GM21737 (cell line): ENCODE results near the gene FYB1.

Experiments used
- ATAC-seq: cut with Tn5 transposase; IDR thresholded peaks from one replicate; pipeline ENCODE4 v1.9.1; 2021; ENCODE audit warnings: mild to moderate bottlenecking, moderate library complexity; ENCODE audit not compliant: unreplicated experiment

FYB1 gene

GRCh38 chr5:39100301-39100850 lies 119.0 kb downstream of the FYB1 start:
- ATAC-seq = no peak

- ATAC-seq = no peak
Measured at GRCh38 chr5:39099831-39100230, 119.5 kb downstream of the FYB1 start.

GRCh38 chr5:39093352-39093751 lies 126.0 kb downstream of the FYB1 start:
- ATAC-seq = no peak

DNA sequence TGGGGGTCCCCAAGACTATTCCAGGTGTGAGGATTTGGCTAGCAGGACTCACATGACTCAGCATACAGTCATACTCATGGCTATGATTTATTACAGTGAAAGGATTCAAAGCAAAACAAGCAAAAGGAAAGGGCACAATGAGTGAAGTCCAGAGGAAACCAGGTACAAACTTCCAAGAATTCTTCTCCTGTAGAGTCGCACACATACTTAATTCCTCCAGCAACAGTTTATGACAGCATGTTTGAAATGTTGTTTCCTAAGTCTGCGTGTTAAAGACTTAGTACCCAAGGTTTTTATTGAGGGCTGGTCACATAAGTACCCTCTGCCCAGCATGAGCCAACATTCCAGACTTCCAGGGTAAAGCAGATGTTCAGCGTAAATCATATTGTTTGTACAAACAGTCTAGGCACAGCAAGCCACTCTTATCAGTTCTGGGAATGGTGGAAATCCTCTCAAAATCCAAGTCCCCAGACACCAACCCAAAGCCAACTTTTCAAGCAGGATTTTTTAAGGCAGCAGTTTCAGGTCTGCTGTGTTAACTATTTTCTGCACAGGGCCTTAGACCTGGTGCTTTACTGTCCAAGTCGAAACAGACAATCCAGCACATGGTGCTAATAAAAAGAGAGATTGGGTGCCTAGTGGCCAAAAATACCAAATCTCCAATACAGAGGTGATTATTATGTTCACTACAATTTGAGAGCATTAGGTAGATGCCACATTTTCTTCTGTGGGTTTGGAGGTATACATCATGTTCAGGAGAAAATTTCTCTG lies 126.6 kb downstream of the FYB1 start:
- ATAC-seq = no peak

GRCh38 chr5:39091940-39092580 lies 127.3 kb downstream of the FYB1 start:
- ATAC-seq = no peak

- ATAC-seq = no peak
Measured at GRCh38 chr5:39083968-39084367, 135.4 kb downstream of the FYB1 start.

- ATAC-seq = no peak
Measured at GRCh38 chr5:39082995-39083394, 136.4 kb downstream of the FYB1 start.

DNA sequence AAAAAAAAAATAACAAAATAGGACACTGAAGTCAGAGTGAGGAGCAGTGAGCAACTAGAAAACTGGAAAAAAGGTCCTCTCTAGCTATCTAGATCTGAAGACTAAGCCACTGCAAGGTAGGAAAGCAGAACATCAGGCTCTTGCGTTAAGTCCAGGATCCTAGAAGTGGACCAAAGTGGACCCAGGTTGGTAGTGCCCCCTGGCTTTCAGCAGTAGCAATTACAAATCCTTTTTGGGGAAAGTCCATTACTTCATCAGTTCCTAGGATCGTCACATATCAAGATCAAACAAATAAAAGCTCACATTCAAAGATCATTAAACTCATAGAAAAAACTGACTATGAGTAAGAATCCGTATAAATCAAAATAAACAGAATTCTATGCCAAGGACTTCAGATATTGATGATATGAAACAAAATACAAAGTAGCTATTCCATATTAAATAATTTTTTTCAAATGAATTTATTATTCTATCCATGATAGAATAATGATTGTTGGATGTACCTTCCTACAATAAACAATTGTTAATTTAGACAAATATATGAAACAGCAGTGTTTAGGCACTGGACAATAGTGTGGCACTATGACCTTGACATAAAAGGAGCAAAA lies 138.7 kb downstream of the FYB1 start:
- no peak for ATAC-seq

DNA sequence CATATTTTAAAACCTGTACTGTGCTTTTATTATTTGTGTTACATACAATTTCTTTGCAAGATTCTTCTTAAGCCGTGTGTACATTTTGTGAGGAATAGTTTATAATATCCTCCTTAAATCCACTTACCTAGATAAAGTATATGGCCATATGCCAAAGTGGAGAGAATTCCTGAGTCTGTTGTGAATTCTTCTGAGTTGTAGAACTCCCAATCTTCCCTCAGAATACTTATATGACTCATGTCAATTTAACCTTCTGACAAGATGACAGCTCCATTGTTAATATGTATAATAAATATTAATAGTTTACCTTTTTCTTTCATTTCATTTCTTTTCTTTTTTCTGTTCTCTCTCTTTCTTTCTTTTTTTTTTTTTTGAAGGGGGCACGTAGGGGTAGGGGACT lies 139.2 kb downstream of the FYB1 start:
- ATAC-seq = no peak

DNA sequence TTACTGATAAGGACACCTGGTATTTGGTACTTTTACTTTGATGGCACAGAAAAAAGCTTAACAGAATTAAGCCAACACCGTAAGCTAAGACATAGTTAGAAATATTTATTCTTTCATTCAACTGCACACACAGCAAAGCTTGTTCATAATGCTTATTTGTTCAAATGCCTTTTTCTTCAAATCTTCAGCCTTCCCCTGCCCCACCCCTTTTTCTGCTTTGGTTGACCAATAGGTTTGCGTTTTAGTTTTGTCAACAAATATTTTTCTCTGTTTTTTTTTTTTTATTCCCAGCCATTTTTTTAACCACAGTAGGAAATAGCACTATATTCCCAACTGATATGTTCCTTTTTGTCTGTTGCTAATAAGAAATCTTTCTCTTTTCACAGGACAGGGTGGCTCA lies 140.2 kb downstream of the FYB1 start:
- no peak for ATAC-seq

- no peak for ATAC-seq
Measured at GRCh38 chr5:39076757-39077728, 142.3 kb downstream of the FYB1 start.

- no peak for ATAC-seq
Measured at GRCh38 chr5:39076101-39076756, 143.1 kb downstream of the FYB1 start.

- ATAC-seq = peak; percentile 68
Measured at GRCh38 chr5:39074017-39074814, 145.1 kb downstream of the FYB1 start, which contains the start of gene RICTOR. Gene RICTOR (minus strand): TSS chr5:39074399. CDS start chr5:39074377, 22 bp downstream.

DNA sequence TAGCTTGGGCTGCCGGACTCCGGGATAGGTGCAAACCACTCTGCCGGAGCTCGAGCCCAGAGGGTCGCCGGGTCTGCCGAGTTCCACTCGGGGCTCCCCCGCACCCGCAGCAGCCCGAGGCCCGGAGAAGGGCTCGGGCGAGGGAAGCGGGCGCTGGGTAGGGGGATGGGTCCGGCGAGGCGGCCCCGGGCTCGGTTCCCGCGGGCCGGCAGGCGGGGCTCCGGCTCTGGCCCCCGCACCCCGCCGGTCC lies 145.7 kb downstream of the FYB1 start:
- peak; percentile 28 for ATAC-seq

- peak; percentile 45 for ATAC-seq
Measured at GRCh38 chr5:39072925-39073766, 146.2 kb downstream of the FYB1 start.

DNA sequence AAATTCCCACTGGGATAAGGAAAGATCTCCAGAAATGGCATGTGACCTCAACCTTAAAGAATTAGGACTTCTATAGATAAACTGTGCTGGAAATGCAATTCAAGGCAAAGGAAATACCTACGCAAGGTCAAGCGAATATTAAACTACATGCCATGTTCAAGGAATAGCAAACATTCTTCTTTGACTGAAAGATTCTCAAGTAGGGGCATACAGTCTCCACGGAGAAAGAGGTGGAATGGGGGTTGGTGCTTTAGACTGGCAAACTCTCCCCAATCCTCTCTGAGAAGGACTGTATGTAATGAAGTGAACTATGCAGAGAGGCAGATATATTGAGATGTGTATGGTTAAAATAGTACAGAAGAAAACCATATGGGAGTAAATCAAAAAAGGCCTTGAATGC lies 151.3 kb downstream of the FYB1 start:
- ATAC-seq = no peak

DNA sequence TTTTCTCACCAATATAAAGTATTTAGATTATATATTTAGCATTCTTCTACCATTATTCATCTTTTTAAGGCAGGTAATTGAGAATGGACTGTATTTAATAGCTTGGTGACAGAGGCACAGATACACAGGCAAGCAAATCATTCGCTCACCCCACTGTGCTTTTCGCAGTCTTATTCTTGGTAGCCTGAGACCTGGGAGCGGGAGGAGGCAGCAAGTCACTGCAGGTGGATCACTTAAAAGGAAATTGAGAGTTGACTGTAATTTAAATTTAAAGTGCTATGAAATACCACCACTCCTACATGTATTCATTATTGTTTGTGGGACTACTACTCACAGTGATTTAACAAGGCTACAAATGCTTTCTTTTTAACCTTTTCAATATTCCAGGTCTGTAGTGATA lies 154.9 kb downstream of the FYB1 start:
- no peak for ATAC-seq

DNA sequence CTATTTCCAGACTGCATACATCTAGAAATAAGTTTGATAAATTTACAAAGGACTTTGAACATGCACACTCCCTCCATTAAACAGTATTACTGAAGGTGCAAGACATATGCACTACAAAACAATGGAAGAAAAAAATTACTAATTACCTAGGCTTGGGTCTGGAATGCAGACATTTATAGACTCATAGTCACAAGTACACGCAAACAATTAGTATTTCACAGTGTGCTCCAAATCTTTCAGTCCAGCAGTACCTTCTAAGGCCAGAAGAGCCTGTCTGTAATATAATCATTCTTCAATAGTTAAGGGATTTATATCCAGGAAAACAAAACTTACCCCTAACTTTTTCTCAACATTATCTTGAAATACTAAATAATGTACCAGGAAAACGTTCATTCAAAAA lies 156.3 kb downstream of the FYB1 start:
- ATAC-seq = no peak

DNA sequence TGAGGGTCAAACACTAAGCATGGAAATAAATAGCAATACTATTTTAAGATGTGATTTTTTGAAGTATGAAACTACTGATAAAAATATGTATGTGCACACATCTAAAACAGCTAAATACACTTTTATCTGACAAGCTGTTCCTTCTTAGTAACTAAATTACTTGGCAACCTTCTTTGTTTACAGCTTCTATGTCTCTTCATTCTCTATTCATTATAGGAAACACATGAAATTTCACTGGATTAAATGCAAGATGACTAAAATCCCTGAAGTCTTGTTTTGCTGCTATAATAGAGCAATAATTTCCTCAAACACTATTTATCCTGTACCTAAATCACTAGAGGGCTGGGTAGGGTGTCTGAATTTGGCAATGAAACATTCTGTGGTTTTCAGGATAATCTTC lies 156.8 kb downstream of the FYB1 start:
- no peak for ATAC-seq
